Keratinocyte (primary cell): ENCODE data around the gene MGMT. TPM values are rescaled to one million over a fixed set of nuclear protein-coding genes. Genes with fewer than 3 reads are reported as not detected.

Experiments used
- DNase-seq: peaks from one replicate; pipeline ENCODE4 v3.0.0-alpha.2; 2011; ENCODE audit warnings: low read depth, missing footprints, low spot score
- FAIRE-seq: peaks from 2 replicates; lab custom pipeline; 2011; peaks lifted over from hg19 to GRCh38; lab: Jason Lieb, UNC
- H2AFZ ChIP-seq: 2 replicates; pipeline ENCODE4 v1.6.0; 2012; ENCODE audit warnings: low read length, control low read depth, inconsistent platforms; ENCODE audit not compliant: control insufficient read depth
- H3K27ac ChIP-seq: 2 replicates; pipeline ENCODE4 v1.5.1; 2011; ENCODE audit warnings: low read length; ENCODE audit not compliant: control insufficient read depth, insufficient read depth
- H3K27me3 ChIP-seq: 3 replicates; pipeline ENCODE4 v1.6.0; 2011; ENCODE audit warnings: low read length; ENCODE audit not compliant: control insufficient read depth, insufficient read depth; ENCODE audit errors: extremely low read depth
- H3K36me3 ChIP-seq, 2 experiments: 2 replicates in 1 of 2; 3 replicates in 1 of 2; pipeline ENCODE4 v1.5.1; 2011; ENCODE audit warnings: low read length in 2 of 2, mild to moderate bottlenecking in 1 of 2; ENCODE audit not compliant: control insufficient read depth in 2 of 2, insufficient read depth in 2 of 2; ENCODE audit errors: extremely low read depth in 1 of 2
- H3K4me1 ChIP-seq: 3 replicates; pipeline ENCODE4 v1.5.1; 2011; ENCODE audit warnings: low read length; ENCODE audit not compliant: control insufficient read depth, insufficient read depth; ENCODE audit errors: extremely low read depth
- H3K4me2 ChIP-seq: 3 replicates; pipeline ENCODE4 v1.6.0; 2011; ENCODE audit warnings: low read depth, low read length; ENCODE audit not compliant: control insufficient read depth, insufficient read depth; ENCODE audit errors: extremely low read depth
- H3K4me3 ChIP-seq, 3 experiments: fragments of 200-600 bp in 1 of 3; sonication (generic) in 1 of 3; 2 replicates in 2 of 3; 3 replicates in 1 of 3; pipeline ENCODE4 v1.5.1; 2011 to 2016; ENCODE audit warnings: low read length in 3 of 3, mild to moderate bottlenecking in 3 of 3, control low read depth in 2 of 3, inconsistent platforms in 1 of 3, low read depth in 1 of 3, mixed read lengths in 1 of 3, mixed run types in 1 of 3, moderate library complexity in 1 of 3; ENCODE audit not compliant: control insufficient read depth in 2 of 3, insufficient read depth in 2 of 3; ENCODE audit errors: extremely low read depth in 1 of 3
- H3K79me2 ChIP-seq: 2 replicates; pipeline ENCODE4 v1.6.0; 2012; ENCODE audit warnings: low read length; ENCODE audit not compliant: control insufficient read depth, insufficient read depth
- H3K9ac ChIP-seq: 3 replicates; pipeline ENCODE4 v1.6.0; 2011; ENCODE audit warnings: low read length; ENCODE audit not compliant: control insufficient read depth, insufficient read depth; ENCODE audit errors: extremely low read depth
- H3K9me1 ChIP-seq: 3 replicates; pipeline ENCODE4 v1.6.0; 2011; ENCODE audit warnings: low read length; ENCODE audit not compliant: control insufficient read depth, insufficient read depth; ENCODE audit errors: extremely low read depth
- H3K9me3 ChIP-seq: 2 replicates; pipeline ENCODE4 v1.5.1; 2012; ENCODE audit warnings: low read depth, low read length; ENCODE audit not compliant: control insufficient read depth
- H4K20me1 ChIP-seq: 3 replicates; pipeline ENCODE4 v1.6.0; 2011; ENCODE audit warnings: low read length; ENCODE audit not compliant: control insufficient read depth, insufficient read depth; ENCODE audit errors: extremely low read depth
- CTCF ChIP-seq, 3 experiments: IDR thresholded peaks in 1 of 3; conservative IDR thresholded peaks in 1 of 3; optimal IDR thresholded peaks in 1 of 3; 2 replicates in 2 of 3; 3 replicates in 1 of 3; pipeline versions ENCODE3 to v1.5.1; 2011; ENCODE audit warnings: low read length in 3 of 3, mild to moderate bottlenecking in 3 of 3, moderate library complexity in 2 of 3, control low read depth in 1 of 3, inconsistent platforms in 1 of 3; ENCODE audit not compliant: insufficient read depth in 2 of 3; ENCODE audit errors: extremely low read depth in 1 of 3
- EZH2 ChIP-seq: IDR thresholded peaks from one replicate; pipeline ENCODE4 v1.6.1; 2012; ENCODE audit warnings: inconsistent platforms, mild to moderate bottlenecking, low read length, moderate library complexity
- dilution Hi-C: fragments of 300-500 bp; cut with MboI; formaldehyde crosslinking; loops from one replicate; pipeline ENCODE4 v1.7.0; 2020; ENCODE audit warnings: low sequenced_read_pairs; ENCODE audit not compliant: extremely low pct_ligation_motif_present
- polyA plus RNA-seq, 5 experiments: library from polyadenylated mRNA; depleted of rRNA in 3 of 5; stranded (reverse) in 3 of 5; stranded (forward) in 1 of 5; unstranded in 1 of 5; fragments of >200 nt; gene quantifications; 1 replicate in 1 of 5; 2 replicates in 3 of 5; 3 replicates in 1 of 5; pipeline versions ENCODE4 v1.2.1 to v1.2.3, GENCODE V29; 2011 to 2012; ENCODE audit warnings: missing spikeins in 2 of 5, low read depth in 1 of 5, low replicate concordance in 1 of 5

The MGMT gene
- polyA plus RNA-seq, 1 donor (not counting 4 experiments of a cell fraction or from before 2014, with no cell fraction given) = 15.2 TPM

DNA sequence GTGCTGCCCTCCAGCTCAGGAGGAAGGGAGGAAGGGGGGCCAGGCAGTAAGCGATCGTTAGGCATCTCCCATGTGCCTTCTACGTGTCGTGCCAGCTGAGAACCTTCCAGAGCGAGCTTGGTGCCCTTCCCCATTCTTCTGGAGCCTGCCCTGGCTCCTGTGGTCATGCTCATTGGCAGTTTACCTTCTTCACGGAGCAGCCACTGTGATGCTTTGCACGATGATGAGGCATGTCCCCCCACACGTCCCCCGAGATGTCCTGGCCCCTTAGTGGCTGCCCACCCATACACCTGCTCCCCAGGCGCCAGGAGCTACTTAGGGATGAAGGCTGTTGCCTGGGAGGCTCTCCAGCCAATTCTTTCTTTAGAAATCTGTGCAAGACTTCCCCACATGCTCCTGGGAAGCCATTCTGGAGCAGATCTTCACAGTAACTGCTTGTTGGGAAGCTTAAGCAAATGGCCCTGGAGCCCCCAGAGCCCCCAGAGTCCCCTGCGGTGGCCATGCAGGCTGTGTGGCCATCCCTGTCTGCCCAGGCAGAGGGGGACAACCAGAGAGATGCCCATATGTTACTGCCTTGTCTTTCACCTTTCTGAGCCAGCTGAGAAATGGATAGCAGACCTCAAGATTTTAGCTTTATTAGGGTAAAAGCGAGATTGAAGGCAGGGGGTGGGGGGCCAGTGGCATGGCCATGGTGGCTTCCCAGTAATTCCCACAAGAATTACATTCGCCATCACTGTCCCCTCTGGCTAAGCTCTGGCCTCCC, 298.0 kb downstream of the MGMT start:
- FAIRE-seq (no peak), DNase-seq (no peak)
- dilution Hi-C loops = no loop called here
- H3K27me3 ChIP-seq = no peaks in the 10 kb centered on the region
- no peaks in the 10 kb centered on the region for H3K4me1 ChIP-seq
- H4K20me1 ChIP-seq = no peaks in the 10 kb centered on the region
- no peak overlapping the region for H3K9ac ChIP-seq
- no peaks in the 10 kb centered on the region for H3K9me1 ChIP-seq
- no peak overlapping the region for H3K27ac ChIP-seq
- no peak overlapping the region for H2AFZ ChIP-seq
- H3K36me3 ChIP-seq = peaks cover 0 to 2% of the 10 kb centered on the region in 2 experiments
- no peak overlapping the region for H3K4me3 ChIP-seq
- no peaks in the 10 kb centered on the region for H3K9me3 ChIP-seq
- H3K4me2 ChIP-seq = no peak overlapping the region
- H3K79me2 ChIP-seq = no peaks in the 10 kb centered on the region
- no peak for TF ChIP-seq CTCF (optimal IDR thresholded peaks at IDR 0.05 in 1 of 3, IDR thresholded peaks at IDR 0.05 in 1 of 3, conservative IDR thresholded peaks at IDR 0.05 in 1 of 3; ENCODE audit: extremely low read depth in 1 of 3, insufficient read depth in 2 of 3, low read length in 3 of 3)
- TF ChIP-seq EZH2 = no peak

DNA sequence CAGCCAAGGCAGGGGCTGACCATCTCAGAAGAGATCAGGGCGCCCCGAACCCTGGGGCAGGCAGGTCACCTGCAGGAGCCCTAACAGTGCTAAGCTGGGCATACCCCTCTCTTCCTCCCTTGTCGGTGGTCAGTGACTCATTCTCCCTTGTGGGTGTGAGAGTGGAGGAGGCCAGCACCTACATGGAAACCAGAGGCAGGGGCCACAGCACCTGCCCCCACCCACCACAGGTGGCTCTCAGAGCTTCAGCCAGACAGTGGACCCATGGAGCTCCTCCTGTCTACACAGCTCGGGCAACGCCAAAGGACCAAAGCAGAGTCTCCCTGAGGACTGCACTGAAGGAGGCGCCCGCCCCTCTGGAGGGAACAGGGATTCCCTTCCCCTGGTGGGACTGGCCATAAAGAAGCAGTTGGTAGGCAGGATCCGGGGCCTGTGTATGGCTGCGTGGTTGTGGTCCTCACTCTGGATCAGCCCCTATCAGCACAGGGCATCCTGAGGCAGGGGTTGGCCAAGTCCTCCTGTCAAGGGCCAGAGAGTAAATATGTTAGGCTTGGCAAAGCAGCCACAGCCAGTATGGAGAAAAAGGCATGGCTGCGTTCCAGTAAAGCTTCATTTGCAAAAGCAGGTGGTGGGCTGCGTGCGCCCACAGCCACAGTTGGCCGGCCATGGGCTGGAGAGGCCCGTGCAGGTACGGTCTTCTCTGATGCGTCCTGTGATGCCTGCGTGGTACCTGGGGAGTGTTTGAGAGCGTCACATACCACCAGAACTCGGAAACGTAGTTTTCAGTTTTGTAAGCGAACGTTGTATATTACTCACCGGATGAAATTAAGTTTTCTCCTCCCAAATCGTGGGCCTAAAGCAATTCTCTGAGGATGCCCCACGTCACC, 298.9 kb downstream of the MGMT start:
- no peaks in the 10 kb centered on the region for H3K79me2 ChIP-seq
- dilution Hi-C loops = no loop called here
- FAIRE-seq (no peak), DNase-seq (no peak)
- no peak overlapping the region for H3K4me2 ChIP-seq
- no peaks in the 10 kb centered on the region for H3K4me1 ChIP-seq
- H3K4me3 ChIP-seq = no peak overlapping the region
- TF ChIP-seq CTCF (optimal IDR thresholded peaks at IDR 0.05 in 1 of 3, IDR thresholded peaks at IDR 0.05 in 1 of 3, conservative IDR thresholded peaks at IDR 0.05 in 1 of 3; ENCODE audit: extremely low read depth in 1 of 3, insufficient read depth in 2 of 3, low read length in 3 of 3) (no peak), EZH2 (no peak)
- H2AFZ ChIP-seq = no peak overlapping the region
- no peak overlapping the region for H3K27ac ChIP-seq
- H3K27me3 ChIP-seq = no peaks in the 10 kb centered on the region
- no peaks in the 10 kb centered on the region for H4K20me1 ChIP-seq
- H3K36me3 ChIP-seq = peaks cover 0 to 2% of the 10 kb centered on the region in 2 experiments
- H3K9me3 ChIP-seq = no peaks in the 10 kb centered on the region
- H3K9ac ChIP-seq = no peak overlapping the region
- H3K9me1 ChIP-seq = no peaks in the 10 kb centered on the region
